Amygdala (tissue), 56 donors: ENCODE measurements around the gene BIN2.

Experiments
- DNase-seq, 56 donors: peaks; one replicate each; lab custom pipeline; 2025; lab: John Stamatoyannopoulos, UW

BIN2 gene

DNA sequence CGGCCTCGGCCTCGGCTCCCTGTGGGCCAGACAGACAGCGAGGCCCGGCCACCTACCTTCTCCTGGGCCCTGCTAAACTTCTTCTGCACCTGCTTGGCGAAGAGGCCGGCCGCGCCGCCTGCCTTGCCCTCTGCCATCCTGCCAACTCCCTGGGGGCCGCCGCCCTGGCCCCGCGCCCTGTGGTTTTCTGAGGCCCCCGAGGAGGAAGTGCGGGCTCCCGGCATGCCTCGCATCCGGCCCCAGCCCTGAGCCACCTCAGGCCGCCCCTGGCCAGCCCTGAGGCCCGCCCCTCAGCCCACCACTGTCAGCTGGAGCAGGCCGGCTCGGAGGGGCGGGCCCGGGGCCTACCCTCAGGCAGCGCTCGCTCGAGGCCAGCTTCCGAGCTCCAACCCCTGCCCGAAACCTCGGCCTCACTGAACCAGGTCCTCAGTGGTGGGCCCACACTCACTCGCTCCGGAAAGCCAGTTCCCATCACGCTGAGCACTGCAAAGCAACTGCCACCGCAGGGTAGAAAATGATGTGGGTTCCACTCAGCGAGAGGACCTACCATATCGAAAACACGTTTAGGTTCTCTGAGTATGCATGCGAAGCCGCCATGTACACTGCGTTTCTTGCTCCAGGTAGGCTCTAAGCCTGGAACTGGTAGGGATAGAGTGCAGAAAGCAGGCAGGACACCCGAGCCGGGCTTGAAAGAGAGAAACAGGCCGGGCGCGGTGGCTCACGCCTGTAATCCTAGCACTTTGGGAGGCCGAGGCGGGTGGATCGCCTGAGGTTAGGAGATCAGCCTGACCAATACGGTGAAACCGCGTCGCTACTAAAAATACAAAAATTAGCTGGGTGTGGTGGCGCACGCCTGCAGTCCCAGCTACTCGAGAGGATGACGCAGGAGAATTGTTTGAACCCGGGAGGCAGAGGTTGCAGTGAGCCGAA, at the start of gene BIN2:
Gene BIN2 (minus strand): TSS at position 209 of the 930 bp plus-strand sequence. CDS start 72 bp downstream, at position 137.
- peak in 15 of 56 donors; percentile 0 to 33 (median 9) for DNase-seq

DNA sequence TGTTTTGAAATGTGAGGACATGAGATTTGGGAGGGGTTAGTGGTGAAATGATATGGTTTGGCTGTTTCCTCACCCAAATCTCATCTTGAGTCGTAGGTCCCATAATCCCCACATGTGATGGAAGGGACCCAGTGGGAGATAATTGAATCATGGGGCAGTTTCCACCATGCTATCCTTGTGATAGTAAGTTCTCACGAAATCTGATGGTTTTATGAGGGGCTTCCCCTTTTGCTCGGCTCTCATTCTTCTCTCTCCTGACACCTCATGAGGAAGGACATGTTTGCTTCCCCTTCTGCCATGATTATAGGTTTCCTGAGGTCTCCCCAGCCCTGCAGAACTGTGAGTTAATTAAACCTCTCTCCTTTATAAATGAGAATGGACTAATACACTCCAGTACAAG, 49.2 kb upstream of the BIN2 start:
- no peak for DNase-seq

DNA sequence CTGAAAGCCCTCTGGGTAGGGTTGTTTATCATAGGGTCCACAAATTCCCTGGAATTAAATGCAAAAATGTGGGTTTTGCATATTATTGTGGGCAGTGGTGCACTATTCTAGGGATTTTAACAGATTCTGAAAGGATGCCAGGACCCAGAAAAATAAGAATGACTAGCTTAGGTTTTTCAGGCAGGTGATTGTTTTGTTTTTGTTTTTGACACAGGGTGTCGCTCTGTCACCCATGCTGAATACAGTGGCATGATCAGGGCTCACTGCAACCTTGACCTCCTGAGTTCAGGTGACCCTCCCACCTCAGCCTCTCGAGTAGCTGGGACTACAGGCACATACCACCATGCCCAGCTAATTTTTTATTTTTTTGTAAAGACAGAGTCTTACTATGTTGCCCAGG, 48.0 kb upstream of the BIN2 start:
- DNase-seq: no peak

DNA sequence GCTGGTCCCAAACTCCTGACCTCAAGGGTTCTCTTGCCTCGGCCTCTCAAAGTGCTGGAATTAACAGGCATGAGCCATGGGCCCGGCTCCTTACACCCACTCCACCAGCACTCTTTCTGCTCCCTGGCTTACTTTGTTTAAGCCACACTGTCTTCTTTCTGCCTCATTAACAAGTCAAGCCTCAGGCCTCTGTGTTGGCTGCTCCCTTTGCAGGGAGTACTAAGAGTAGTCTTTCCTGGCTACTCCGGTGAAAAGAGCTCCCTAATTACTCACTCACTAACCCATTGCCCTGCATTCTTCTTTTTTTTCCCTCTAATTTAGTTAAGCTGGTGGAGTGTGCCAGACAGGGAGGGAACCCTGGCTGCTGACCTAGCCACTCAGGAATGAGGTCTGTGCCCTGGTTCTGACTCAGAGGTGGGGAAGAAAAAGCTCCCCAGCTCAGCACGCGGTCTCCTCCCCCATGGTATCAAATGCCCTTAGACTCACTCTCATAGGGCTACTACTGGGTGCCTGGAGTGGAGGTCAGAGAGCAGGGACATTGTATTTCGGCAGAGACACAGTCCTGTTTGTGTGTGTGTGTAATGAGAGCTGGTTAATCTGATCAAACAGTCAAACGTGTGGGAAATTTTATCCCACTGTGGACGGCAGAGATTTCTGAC, 47.5 kb upstream of the BIN2 start:
- peak in 13 of 56 donors; percentile 15 to 46 (median 21) for DNase-seq

DNA sequence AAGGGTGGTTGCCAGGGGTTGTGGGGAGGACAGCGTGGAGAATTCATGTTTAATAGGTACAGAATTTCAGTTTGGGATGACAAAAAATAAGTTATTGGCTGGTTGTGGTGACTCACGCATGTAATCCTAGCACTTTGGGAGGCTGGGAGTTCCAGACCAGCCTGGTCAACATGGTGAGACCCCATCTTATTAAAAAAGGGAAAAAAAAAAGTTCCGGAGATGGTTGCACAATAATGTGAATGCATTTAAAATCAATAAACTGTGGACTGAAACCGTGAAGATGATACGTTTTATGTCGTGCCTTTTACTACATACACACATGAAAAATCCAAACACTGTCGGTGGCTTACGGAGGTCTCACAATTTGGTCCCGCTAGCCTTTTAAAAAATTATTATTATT, 46.7 kb upstream of the BIN2 start:
- no peak for DNase-seq

DNA sequence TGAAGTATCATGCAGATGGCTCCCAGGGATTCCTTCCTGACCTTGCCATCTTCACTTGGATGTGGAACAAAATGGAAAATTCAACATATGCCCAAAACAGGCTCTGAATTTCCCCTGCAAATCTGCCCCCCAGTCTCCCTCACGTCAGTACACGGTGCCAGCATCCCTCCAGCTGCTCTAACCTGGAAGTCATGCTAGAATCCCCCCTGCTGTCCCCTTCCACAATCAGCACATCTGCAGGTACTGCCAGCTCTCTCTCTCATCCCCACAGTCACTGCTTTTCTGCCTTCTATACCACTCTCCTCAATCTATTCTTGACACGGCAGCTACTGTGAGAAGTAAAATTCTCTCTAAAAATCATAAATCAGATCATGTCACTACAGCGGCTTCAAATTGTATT, 45.6 kb upstream of the BIN2 start:
- no peak for DNase-seq

DNA sequence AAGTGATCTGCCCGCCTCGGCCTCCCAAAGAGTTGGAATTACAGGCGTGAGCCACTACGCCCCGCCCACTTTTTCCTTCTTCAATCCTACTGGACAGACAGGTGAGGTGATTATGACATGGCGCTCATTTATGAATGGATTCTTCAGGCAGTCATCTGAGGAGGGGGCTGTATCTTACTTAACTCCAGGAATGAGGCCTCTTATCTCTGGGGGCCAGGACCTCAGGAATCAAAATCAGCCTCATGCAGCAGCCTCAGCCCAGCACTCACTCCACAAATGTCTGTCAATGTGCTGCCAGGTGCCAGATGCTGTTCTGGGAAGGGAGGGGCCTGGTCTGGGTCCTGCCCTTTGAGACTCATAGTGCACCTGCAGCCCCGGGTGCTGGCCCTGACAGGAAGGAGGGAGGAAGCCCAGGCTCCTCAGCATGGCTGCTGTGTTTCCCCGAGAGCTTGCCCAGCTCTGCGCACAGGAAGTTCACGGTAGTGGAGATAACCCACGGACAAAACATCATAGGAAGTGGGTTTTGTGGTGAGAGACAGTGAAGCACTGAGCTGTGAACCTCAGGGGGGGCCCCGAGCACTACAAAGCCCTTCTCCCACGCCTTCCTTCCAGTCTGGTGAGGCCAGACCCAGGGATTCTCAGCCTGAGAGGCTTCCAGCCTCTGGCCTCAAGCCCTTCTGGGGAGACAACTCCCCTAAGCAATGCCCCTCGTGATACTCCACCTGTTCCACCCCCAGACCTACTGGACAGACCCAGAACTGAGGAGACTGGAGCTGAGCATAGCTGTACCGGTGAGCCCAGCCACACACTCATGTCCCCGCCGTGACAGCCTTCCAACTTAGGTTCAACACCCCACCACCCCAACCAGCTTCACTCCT, 44.9 kb upstream of the BIN2 start:
- DNase-seq: peak in 6 of 56 donors; percentile 5 to 34 (median 20)

DNA sequence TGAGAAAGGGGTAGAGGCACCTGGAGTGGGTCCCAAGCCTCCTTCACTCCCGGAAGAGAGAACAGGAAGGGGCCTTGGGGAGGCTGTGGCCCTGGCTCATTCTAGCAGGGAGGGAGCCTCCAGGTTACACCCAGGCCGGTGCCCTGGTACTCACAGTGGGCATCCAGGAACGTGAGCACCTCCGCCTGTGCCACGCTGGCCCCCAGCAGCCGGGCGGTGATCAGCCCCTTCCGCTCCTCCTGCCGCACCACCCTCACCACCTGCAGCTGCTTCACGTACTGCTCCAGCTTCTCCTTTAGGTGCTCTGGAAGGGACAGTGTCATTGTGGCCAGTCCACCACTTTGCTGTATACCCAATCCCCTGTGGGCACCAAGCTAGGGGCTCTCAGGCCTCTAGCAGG, 41.3 kb upstream of the BIN2 start:
- DNase-seq: no peak

DNA sequence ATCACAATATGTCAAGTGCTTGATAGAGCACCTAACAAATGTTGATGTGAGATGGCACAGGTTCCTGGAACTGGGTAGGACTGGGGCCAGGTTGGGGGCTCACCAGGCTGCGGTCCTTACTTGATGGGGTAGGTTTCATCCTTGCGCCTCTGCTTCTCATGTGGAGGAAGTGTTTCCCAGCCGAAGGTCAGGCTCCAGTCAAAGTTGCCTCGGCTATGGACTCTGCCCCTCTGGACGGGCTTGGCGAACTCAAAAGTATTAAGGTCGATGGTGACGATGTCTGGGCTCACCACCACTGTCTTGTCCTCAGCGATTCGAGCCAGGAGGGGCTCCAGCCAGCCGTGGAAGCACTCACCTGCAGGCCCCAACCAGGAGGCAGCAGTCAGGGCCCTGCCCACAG, 40.0 kb upstream of the BIN2 start:
- no peak for DNase-seq

DNA sequence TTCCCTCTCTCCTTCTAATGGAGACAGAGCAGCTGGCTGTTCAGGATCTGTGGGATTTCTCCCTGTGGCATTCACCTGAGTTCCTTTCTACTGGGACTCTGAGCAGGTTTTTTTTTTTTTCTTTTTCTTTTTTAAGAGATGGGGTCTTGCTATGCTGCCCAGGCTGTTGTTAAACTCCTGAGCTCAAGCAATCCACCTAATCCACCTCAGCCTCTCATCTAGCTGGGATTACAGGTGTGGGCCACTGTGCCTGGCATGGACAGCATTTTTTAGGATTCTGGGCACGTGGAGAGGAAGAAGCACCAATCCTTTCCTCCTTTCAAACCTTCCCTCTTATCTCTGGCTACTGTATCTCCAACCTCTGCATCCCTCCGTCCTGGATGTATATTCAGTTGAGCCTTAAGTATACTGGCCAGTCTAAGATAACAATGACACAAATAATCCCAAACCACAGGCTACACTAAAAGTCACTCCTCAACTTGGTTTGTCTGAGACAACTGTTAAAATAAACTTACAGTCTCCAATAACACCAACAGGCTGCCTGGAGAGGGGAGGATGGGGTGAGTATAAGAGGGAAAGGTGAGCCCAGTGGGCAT, 38.9 kb upstream of the BIN2 start:
- DNase-seq: no peak

DNA sequence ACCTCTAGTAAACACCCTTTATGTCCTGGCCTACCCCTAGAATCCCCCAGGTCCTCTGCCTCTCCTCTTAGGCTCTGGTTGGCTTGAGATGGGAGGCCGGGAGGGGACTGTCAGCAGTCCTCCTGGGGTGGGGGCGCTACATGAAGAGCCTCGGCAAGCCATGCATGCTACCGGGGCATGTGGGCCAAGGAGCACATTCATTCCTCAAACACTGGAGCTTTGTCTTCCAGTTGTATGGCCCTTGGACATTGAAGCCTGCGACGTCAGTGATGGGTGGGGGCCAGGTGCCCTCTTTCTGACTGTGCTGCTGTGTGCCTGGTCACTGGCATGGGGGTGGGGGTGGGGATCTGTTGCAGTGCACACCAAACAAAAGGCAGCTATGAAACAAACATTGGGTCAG, 38.3 kb upstream of the BIN2 start:
- DNase-seq: peak in 52 of 56 donors; percentile 13 to 95 (median 76)

DNA sequence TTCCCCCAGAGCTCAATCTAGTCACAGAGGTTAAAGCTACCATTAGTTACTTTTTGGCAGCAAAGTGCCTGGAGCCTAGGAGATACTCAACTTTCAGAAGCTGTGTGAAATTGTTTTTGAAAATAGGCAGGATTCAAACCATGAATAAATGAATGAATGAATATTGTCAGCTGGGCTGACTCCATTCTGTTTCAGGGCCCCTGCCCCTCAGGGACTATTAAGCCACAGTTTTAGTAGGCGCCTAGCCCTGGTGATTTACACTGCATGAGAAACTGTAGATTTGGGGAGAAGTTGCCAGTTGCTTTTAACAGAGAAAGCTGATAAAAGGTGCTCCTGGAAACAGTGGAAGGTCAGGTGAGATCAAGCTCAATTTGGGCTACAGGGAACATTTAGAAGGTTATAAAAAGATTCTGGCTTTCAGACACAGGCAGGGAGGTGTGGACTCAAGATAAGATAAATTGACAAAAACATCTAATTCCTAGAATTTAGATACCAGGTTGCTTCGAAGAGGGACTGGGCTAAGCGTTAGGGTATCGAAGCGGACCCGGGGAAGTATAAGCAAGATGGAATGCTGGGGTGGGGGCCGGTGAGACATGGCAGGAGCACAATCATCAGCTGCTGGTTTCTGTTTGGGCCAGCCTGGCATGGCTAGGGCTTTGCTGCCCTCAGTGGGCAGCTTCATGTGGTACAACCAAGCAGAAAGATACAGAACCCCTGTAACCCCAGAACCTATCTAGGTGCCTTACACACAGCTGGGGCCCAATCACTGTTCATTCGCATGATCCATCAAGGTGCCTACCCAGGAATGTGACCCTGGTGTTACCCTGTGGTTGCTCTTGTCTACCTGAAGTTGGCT, 37.4 kb upstream of the BIN2 start:
- DNase-seq: peak in 2 of 56 donors; percentile 15 to 24

DNA sequence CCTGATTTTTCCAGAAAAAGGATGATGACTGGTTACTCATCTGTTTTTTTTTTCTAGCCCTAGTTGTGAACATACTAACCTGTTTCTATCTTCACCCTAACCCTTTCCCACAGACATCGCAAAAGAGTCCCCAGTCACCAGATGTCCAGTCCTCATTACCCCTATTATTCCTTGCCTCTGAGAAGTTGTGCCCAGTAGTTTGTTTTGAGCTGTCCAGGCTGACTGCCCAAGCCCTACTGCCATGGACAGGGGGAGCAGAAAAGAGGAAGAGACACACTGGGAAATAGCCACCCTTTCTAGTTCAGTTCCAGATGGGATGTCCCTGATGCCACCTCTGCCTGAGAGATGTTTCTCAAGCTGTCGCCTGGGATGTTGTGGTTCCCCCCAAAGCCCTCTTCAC, 36.3 kb upstream of the BIN2 start:
- DNase-seq: no peak

DNA sequence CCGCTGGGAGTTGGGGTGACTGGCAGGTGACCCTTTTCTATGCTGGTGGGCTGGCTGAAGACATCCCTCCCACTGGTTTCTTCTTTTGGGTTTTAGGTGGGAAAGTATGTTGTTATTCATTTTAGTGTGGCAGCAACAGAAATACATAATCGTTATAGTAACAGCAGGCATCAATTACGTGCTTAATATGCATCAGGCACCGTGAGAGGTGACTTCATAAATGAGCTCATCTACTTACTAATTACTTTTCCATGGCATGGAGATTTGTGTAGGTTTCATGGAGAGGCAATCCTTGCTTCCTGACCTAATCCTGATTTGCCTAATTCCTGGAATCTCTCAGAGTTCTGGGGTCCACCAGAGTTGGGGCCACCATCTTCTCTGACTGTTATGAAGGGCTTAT, 35.9 kb upstream of the BIN2 start:
- no peak for DNase-seq

DNA sequence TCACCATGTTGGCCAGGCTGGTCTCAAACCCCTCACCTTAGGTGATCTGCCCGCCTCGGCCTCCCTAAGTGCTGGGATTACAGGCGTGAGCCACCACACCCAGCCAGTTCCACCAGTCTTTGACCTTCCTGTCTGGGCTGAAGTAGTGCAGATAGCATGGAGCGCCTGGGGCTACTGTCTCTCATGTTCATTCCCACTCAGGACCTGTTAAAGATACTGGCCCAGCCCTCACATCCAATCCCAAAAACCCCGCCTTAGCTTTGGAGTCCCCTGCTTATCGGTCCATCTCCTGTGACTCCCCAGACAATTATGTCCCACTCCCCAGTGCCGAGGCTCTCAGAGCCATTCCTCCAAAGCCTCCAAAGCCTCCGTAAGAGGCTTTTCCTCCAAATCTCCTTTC, 34.5 kb upstream of the BIN2 start:
- DNase-seq: no peak

DNA sequence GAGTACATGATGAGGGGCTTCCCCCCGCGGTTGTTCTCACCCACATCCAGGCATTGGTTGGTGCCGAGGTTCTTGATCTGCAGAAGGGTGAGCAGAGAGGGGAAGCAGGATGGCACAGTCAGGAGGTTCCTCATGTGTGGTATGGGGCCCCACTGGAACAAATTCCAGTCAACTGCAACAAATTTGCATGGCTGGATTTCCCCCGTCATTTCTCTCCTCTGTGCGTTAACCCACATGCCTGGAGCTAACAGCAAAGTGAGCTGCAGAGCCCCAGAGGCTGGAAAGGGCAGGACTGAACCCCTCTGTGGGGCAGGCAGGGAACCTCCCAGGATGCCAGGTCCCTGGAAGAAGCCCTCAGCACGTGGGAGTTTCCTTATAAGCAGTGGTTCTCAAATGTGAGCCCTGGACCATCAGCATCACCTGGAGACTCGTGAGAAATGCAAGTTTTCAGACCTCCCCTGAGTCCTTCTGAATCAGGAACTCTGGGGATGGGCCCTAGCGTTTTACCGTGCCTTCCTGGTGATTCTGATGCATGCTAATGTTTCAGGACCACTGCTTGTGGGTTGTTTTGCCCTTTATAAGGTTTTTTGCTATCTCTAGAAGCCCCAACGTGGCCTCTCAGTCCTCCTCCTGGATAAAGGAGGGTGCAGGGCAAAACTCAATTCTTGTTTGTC, 33.5 kb upstream of the BIN2 start:
- DNase-seq: no peak

DNA sequence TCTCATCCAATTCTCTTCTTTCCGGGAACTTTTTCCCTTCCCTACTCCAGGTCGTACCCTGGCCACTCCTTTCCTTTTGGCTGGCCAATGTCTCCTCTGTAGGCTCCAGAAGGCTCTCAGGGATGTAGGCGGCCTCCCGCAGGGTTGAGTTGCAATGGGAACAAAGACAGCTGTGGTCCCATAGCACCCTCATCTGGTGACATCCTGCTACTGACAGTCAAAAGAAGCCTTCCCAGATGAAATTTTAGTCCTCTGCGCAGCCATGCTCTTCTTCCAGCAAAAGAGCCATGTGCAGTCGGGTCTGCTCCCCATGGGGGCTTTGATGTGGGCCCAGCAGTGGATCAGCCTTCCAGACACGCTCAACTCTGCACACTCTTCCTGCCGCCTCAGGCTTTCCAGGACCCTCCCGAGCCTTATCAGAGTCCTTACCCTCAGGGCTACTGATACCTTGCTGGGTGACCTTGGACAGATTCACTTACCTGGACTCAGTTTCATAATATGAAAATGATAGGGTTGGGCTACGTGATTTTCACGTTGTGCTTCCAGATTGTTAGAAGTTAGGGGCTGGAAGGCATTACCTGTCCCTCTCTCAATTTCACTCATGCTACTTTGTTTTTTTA, 28.0 kb upstream of the BIN2 start:
- DNase-seq: peak in 42 of 56 donors; percentile 3 to 69 (median 30)

DNA sequence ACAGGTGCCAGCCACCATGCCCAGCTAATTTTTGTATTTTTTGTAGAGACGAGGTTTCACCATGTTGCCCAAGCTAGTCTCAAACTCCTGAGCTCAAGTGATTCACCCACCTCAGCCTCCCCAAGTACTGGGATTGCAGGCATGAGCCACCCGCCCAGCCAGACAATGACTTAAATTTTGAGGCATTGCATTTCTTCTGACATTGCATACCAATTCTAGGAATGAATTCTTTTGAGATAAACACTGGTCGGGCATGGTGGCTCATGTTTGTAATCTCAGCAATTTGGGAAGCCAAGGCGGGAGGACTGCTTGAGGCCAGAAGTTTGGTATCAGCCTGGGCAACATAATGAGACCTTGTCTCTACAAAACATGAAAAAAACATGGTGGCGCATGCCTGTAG, 25.1 kb upstream of the BIN2 start:
- no peak for DNase-seq
